Right hindlimb (tissue), 1 donor: Measurements from ENCODE around the gene LAMA4.

Experiments used
- DNase-seq: peaks from one replicate; pipeline ENCODE4 v3.0.0-alpha.2; 2018

The LAMA4 gene

DNA sequence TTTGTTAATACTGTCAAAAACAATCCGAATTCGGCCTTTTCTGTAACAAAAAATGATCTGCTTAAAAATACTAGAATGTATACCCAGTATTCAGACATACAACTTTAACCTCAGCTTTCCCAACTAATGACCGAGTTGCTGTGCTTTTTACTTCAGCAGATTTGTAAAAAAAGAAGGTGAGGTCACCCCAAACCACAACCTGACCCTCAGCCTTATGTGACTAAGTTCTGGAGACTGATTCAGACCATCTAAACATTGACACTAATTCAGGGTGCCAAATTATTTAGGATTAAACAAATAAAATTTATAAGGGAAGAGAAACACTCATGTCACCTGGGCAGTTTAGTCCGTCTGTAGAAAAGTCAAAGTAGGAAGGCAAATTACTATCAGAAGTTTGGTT, 192.8 kb downstream of the LAMA4 start:
- no peak for DNase-seq
